ENCODE data around the gene HSPB8.

GRCh38 chr12:119208626-119209061 lies 29.9 kb downstream of the HSPB8 start:
- TF ChIP-seq POLR2A (IDR thresholded peaks at IDR 0.05) (no peak), POLR2AphosphoS5 (IDR thresholded peaks at IDR 0.05) (peak; percentile 7 to 81 (median 47))
- TF ChIP-seq, protein P1, sequence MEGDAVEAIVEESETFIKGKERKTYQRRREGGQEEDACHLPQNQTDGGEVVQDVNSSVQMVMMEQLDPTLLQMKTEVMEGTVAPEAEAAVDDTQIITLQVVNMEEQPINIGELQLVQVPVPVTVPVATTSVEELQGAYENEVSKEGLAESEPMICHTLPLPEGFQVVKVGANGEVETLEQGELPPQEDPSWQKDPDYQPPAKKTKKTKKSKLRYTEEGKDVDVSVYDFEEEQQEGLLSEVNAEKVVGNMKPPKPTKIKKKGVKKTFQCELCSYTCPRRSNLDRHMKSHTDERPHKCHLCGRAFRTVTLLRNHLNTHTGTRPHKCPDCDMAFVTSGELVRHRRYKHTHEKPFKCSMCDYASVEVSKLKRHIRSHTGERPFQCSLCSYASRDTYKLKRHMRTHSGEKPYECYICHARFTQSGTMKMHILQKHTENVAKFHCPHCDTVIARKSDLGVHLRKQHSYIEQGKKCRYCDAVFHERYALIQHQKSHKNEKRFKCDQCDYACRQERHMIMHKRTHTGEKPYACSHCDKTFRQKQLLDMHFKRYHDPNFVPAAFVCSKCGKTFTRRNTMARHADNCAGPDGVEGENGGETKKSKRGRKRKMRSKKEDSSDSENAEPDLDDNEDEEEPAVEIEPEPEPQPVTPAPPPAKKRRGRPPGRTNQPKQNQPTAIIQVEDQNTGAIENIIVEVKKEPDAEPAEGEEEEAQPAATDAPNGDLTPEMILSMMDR (IDR thresholded peaks at IDR 0.05), result no peak
